ENCODE data around the gene GCC2.
"Not testable (repeated sequence)": the region's sequence is repeated elsewhere in the genome, so short reads cannot be mapped to it uniquely, and the experiment has no call there.

The GCC2 gene

GRCh38 chr2:108446703-108447102, 2.3 kb upstream of the GCC2 start:
- DNase-seq, result no peak

- DNase-seq, result no peak
These were observed 894 bp upstream of the GCC2 start for GRCh38 chr2:108447947-108448677.

GRCh38 chr2:108449410-108450130, 564 bp downstream of the GCC2 start:
- DNase-seq, result peak; percentile 12 to 40

GRCh38 chr2:108450863-108451262, 1.9 kb downstream of the GCC2 start:
- no peak for DNase-seq

GRCh38 chr2:108451976-108452375, 3.0 kb downstream of the GCC2 start:
- no peak for DNase-seq

GRCh38 chr2:108453530-108453929, 4.5 kb downstream of the GCC2 start:
- DNase-seq, result not testable (repeated sequence)

- DNase-seq, result no peak
These were observed 5.4 kb downstream of the GCC2 start for GRCh38 chr2:108454440-108454839.

GRCh38 chr2:108455571-108455970, 6.6 kb downstream of the GCC2 start:
- DNase-seq, result no peak

- no peak for DNase-seq
These were observed 9.1 kb downstream of the GCC2 start for GRCh38 chr2:108458082-108458481.

GRCh38 chr2:108459441-108459840, 10.4 kb downstream of the GCC2 start:
- no peak for DNase-seq

GRCh38 chr2:108460345-108461037, 11.5 kb downstream of the GCC2 start:
- no peak for DNase-seq

- DNase-seq, result no peak
These were observed 28.1 kb downstream of the GCC2 start for GRCh38 chr2:108477099-108477498.

GRCh38 chr2:108485253-108485652, 36.2 kb downstream of the GCC2 start:
- DNase-seq, result no peak

GRCh38 chr2:108490506-108491122, 41.6 kb downstream of the GCC2 start:
- no peak for DNase-seq

GRCh38 chr2:108491848-108492247, 42.8 kb downstream of the GCC2 start:
- DNase-seq, result no peak

- no peak for DNase-seq
These were observed 43.4 kb downstream of the GCC2 start for GRCh38 chr2:108492364-108492763.

- DNase-seq, result not testable (repeated sequence)
These were observed 47.2 kb downstream of the GCC2 start for GRCh38 chr2:108496167-108496566.

GRCh38 chr2:108507620-108508019, 58.6 kb downstream of the GCC2 start:
- not testable (repeated sequence) for DNase-seq

GRCh38 chr2:108512431-108512830, 63.4 kb downstream of the GCC2 start:
- DNase-seq, result not testable (repeated sequence)

GRCh38 chr2:108514478-108514877, 65.5 kb downstream of the GCC2 start:
- not testable (repeated sequence) for DNase-seq

GRCh38 chr2:108524688-108525087, 75.7 kb downstream of the GCC2 start:
- DNase-seq, result not testable (repeated sequence)

- DNase-seq, result not testable (repeated sequence)
These were observed 76.3 kb downstream of the GCC2 start for GRCh38 chr2:108525258-108525657.

GRCh38 chr2:108531674-108532055, 82.7 kb downstream of the GCC2 start:
- DNase-seq, result no peak

Data from stimulated activated CD4-positive, alpha-beta T cell treated with anti-CD3 and anti-CD28 coated beads, Interleukin-2, amount 100 ng/mL, for 24 hours (primary cell).